Large intestine (tissue), 1 donor: ENCODE results near the gene NDUFB10. TPM values are rescaled to one million over a fixed set of nuclear protein-coding genes. Genes with fewer than 3 reads are reported as not detected.

ENCODE experiments used
- polyA plus RNA-seq: library from polyadenylated mRNA; unstranded; fragments of 120-200 nt; gene quantifications from one replicate; pipeline ENCODE4 v1.2.1, GENCODE V29; 2013

Gene NDUFB10
- polyA plus RNA-seq, 1 donor, result 128 TPM

Other genes with a start within 250 kb of the NDUFB10 start
- gene NME3, start 188.0 kb upstream of the NDUFB10 start, polyA plus RNA-seq, result 57.7 TPM
- gene EME2, start 186.7 kb upstream of the NDUFB10 start, polyA plus RNA-seq, result 12.2 TPM
- gene MRPS34, start 186.4 kb upstream of the NDUFB10 start, polyA plus RNA-seq, result 82.8 TPM
- gene SPSB3, start 177.0 kb upstream of the NDUFB10 start, polyA plus RNA-seq, result 36.5 TPM
- 39.4 TPM for gene NUBP2, start 176.6 kb upstream of the NDUFB10 start, polyA plus RNA-seq
- 8.3 TPM for gene IGFALS, start 165.8 kb upstream of the NDUFB10 start, polyA plus RNA-seq
- gene HAGH, start 132.7 kb upstream of the NDUFB10 start, polyA plus RNA-seq, result 55.5 TPM
- gene FAHD1, start 132.3 kb upstream of the NDUFB10 start, polyA plus RNA-seq, result 49.6 TPM
- 0.54 TPM for gene MEIOB, start 87.4 kb upstream of the NDUFB10 start, polyA plus RNA-seq
- gene HS3ST6, start 41.1 kb upstream of the NDUFB10 start, polyA plus RNA-seq, result 0.04 TPM
- gene MSRB1, start 16.3 kb upstream of the NDUFB10 start, polyA plus RNA-seq, result 38.8 TPM
- gene RPL3L, start 4.8 kb upstream of the NDUFB10 start, polyA plus RNA-seq, result 0.22 TPM
- 3,022 TPM for gene RPS2, start 5.3 kb downstream of the NDUFB10 start, polyA plus RNA-seq
- 0.09 TPM for gene RNF151, start 7.3 kb downstream of the NDUFB10 start, polyA plus RNA-seq
- gene TBL3, start 12.5 kb downstream of the NDUFB10 start, polyA plus RNA-seq, result 32.9 TPM
- 2.8 TPM for gene NOXO1, start 21.9 kb downstream of the NDUFB10 start, polyA plus RNA-seq
- 48.5 TPM for gene GFER, start 24.7 kb downstream of the NDUFB10 start, polyA plus RNA-seq
- 4.2 TPM for gene SYNGR3, start 30.4 kb downstream of the NDUFB10 start, polyA plus RNA-seq
- 28.9 TPM for gene ZNF598, start 50.3 kb downstream of the NDUFB10 start, polyA plus RNA-seq
- gene NPW, start 60.2 kb downstream of the NDUFB10 start, polyA plus RNA-seq, result 4.4 TPM
- gene NHERF2, start 67.4 kb downstream of the NDUFB10 start, polyA plus RNA-seq, result 32.3 TPM
- gene NTHL1, start 88.3 kb downstream of the NDUFB10 start, polyA plus RNA-seq, result 15.6 TPM
- 85.9 TPM for gene TSC2, start 88.4 kb downstream of the NDUFB10 start, polyA plus RNA-seq
- gene PKD1, start 176.4 kb downstream of the NDUFB10 start, polyA plus RNA-seq, result 58.4 TPM
- gene RAB26, start 189.1 kb downstream of the NDUFB10 start, polyA plus RNA-seq, result 19.1 TPM
- gene TRAF7, start 196.2 kb downstream of the NDUFB10 start, polyA plus RNA-seq, result 63.3 TPM
- gene CASKIN1, start 237.1 kb downstream of the NDUFB10 start, polyA plus RNA-seq, result 0.96 TPM
- gene MLST8, start 245.9 kb downstream of the NDUFB10 start, polyA plus RNA-seq, result 40.0 TPM